Measurements from ENCODE around the gene RPLP2. TPM values are rescaled to one million over a fixed set of nuclear protein-coding genes. Genes with fewer than 3 reads are reported as not detected.

RPLP2 gene
- total RNA-seq, 1 experiment from 2014 or later: 1,270 TPM

DNA sequence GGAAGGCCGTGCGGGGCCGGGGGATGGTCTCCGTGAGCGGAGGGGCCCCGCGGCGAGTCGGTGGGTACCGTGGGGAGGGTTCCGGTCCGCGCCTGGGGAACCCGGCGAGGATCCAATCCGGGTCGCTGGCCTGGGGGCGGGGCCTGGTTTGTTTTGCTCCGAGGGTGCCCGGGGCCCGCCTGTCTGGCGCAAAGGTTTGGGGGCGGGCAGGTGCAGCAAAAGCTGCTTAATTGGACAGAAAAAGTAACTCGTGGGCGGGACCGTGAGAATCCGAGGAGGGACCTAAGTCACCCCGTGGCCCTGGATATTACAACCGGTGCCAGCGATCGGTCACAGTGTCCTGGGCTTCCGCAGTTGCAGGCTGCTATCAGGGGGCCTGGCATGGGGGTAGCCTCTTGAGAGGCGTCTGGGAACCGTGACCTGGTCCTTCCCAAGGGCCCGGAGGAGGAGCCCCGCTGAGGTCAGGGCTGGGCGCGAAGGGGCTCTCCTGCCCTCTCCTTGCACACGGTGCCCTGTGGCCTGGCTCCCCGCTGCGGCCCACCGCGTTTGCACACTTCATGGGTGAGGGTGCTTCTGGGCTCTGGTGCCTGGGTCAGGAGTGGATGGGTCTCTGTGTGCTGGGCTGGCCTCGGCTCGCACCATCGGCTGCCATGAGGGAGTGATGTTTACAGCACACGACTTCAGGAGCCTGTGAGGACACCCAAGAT lies 10.3 kb downstream of the RPLP2 start:
- intact Hi-C loops (cut with micrococcal nuclease; ENCODE audit: unreplicated experiment): loop anchor here (2.0 kb wide), 1 partner anchor 15 kb away; no protein-coding TSS in a partner anchor
- TF ChIP-seq EZH2 (IDR thresholded peaks at IDR 0.05; ENCODE audit: low read depth) (no peak), CTCF (conservative IDR thresholded peaks at IDR 0.05) (no peak)
- TSS peak; percentile 43 for BruUV-seq (replicated peaks)

DNA sequence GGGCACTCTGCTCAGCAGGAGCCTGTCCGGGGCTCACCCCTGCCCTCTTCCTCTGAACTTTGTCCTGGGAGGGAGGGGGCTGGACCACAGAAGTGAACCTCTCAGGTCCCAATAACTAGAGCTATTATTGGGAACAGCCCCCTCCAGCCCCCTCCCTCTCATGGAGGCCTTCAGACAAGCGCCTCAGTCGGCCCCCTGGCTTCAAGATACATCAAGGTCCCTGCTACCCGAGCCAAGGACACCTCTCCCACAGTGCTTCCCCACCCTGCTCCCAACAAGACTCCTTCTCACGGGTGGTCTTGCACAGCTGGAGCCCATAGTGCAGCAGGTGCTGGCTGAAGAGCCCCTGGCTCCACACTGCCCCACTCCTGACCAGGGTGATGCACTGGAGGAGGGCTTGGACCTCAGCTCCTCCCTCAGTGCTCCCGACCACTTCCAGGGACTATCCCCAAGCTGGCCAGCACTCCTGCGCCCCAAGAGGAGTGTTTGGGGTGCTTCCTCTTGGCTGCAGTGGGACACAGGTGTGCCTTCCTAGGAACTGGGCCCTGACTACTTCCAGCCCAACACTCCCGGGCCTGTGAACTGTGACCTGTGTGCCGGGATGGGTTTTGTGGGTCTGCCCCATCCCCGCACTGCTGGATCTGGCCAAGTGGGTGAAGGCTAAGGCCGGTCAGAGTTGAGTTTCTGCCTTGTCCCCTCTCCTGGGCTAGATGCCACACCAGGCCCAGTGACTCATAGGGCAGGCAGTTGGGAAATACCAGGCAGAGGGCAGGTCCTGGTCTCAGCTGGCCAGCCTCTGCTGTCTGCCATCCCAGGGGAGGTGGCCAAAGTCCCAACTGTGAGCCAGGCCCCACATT lies 11.1 kb downstream of the RPLP2 start:
- Histone ChIP-seq H3K27me3 (ENCODE audit: insufficient read depth, low read depth) (no peaks in the 10 kb centered on the region), H3K79me2 (ENCODE audit: low read depth) (peaks cover 19% of the 10 kb centered on the region), H2AFZ (no peak overlapping the region), H3K36me3 (ENCODE audit: low read depth) (no peaks in the 10 kb centered on the region), H4K20me1 (ENCODE audit: insufficient read depth) (peaks cover 26% of the 10 kb centered on the region), H3K4me2 (peak overlapping the region; percentile 90), H3K4me1 (replicated peaks; ENCODE audit: insufficient read depth) (peaks cover 23% of the 10 kb centered on the region), H3K4me3 (peak overlapping the region; percentile 84), H3K27ac (peak overlapping the region; percentile 61), H3K9me3 (ENCODE audit: insufficient read depth, low read depth) (no peaks in the 10 kb centered on the region), H3K9me2 (ENCODE audit: insufficient read depth) (no peaks in the 10 kb centered on the region), H3F3A (ENCODE audit: insufficient read depth, low read depth) (peaks cover 30% of the 10 kb centered on the region; the same call in 1 of the 2 replicates)
- BruUV-seq (replicated peaks): no TSS peak
- POLR2A ChIA-PET (ENCODE audit: unreplicated experiment): interaction anchor here (0.7 kb wide), 1 partner anchor 24 kb away, joined by 4 read pairs; no protein-coding TSS in a partner anchor
- CTCF ChIA-PET: no interaction called here
- TF ChIP-seq EZH2 (IDR thresholded peaks at IDR 0.05; ENCODE audit: low read depth): no peak
- TF ChIP-seq CTCF (conservative IDR thresholded peaks at IDR 0.05): no peak
- intact Hi-C loops (cut with micrococcal nuclease; ENCODE audit: unreplicated experiment): no loop called here
- DNase-seq: peak; percentile 79 to 81

More for the DNA sequence above, 10.3 kb downstream of the RPLP2 start:
- Histone ChIP-seq H3K9me3 (ENCODE audit: insufficient read depth, low read depth) (no peaks in the 10 kb centered on the region), H3K4me2 (peak overlapping the region; percentile 90), H4K20me1 (ENCODE audit: insufficient read depth) (peaks cover 26% of the 10 kb centered on the region), H3K79me2 (ENCODE audit: low read depth) (peaks cover 19% of the 10 kb centered on the region), H3F3A (ENCODE audit: insufficient read depth, low read depth) (peaks cover 28% of the 10 kb centered on the region; the same call in 1 of the 2 replicates), H3K36me3 (ENCODE audit: low read depth) (no peaks in the 10 kb centered on the region), H3K4me1 (replicated peaks; ENCODE audit: insufficient read depth) (peaks cover 15% of the 10 kb centered on the region), H3K27ac (peak overlapping the region; percentile 61; the same call in 1 of the 2 replicates), H2AFZ (no peak overlapping the region), H3K27me3 (ENCODE audit: insufficient read depth, low read depth) (no peaks in the 10 kb centered on the region), H3K9me2 (ENCODE audit: insufficient read depth) (no peaks in the 10 kb centered on the region), H3K4me3 (peak overlapping the region; percentile 84)
- ChIA-PET POLR2A (ENCODE audit: unreplicated experiment) (interaction anchor here (0.6 to 0.9 kb wide), 6 partner anchors 12 to 612 kb away, joined by 3 to 6 read pairs (median 3); partner anchors contain the start of genes CD151 and PIDD1), CTCF (interaction anchor here (0.7 kb wide), 1 partner anchor 12 kb away, joined by 4 read pairs; no protein-coding TSS in a partner anchor)
- DNase-seq: peak; percentile 81 to 87
